Adrenal gland (tissue), 12 donors: ENCODE results near the gene PPP1R12B. TPM values are rescaled to one million over a fixed set of nuclear protein-coding genes. Genes with fewer than 3 reads are reported as not detected.
"Not testable (repeated sequence)": the region's sequence is repeated elsewhere in the genome, so short reads cannot be mapped to it uniquely, and the experiment has no call there.

ENCODE experiments used
- DNase-seq, 7 donors: peaks; one replicate each; pipeline ENCODE4 v3.0.0-alpha.2; 2019 to 2020
- H3K27ac ChIP-seq, 5 donors: fragments of 200-600 bp; sonication (generic) in 4 of 5; 1 replicate in 3 of 5; 2 replicates in 2 of 5; pipeline versions ENCODE4 v1.5.1 to v1.8.0; 2016 to 2020; ENCODE audit warnings: mild to moderate bottlenecking in 1 of 5
- H3K27me3 ChIP-seq: fragments of 200-600 bp; 2 replicates; pipeline ENCODE4 v1.8.0; 2021
- H3K36me3 ChIP-seq, 2 donors: fragments of 200-600 bp; replicated peaks in 1 of 2; 1 replicate in 1 of 2; 2 replicates in 1 of 2; pipeline versions ENCODE4 v1.5.1 to v1.8.0; 2018 to 2022
- H3K4me1 ChIP-seq, 2 donors: fragments of 200-600 bp; replicated peaks in 1 of 2; 1 replicate in 1 of 2; 2 replicates in 1 of 2; pipeline versions ENCODE4 v1.5.1 to v1.8.0; 2018 to 2021
- H3K4me3 ChIP-seq, 4 donors: fragments of 200-600 bp; sonication (generic) in 3 of 4; one replicate each; pipeline ENCODE4 v1.5.1; 2016 to 2018
- H3K9me3 ChIP-seq, 3 donors: fragments of 200-600 bp; sonication (generic) in 1 of 3; replicated peaks in 1 of 3; 1 replicate in 2 of 3; 2 replicates in 1 of 3; pipeline versions ENCODE4 v1.5.1 to v1.8.0; 2016 to 2021
- POLR2A ChIP-seq, 2 donors: fragments of 450-650 bp; IDR thresholded peaks; one replicate each; pipeline ENCODE4 v1.6.1; 2017; ENCODE audit warnings: antibody characterized with exemption in 2 of 2, mild to moderate bottlenecking in 2 of 2, moderate library complexity in 1 of 2
- WGBS, 4 donors: extraction: QIAGEN DNeasy Blood & Tissue Kit in 2 of 4; methylation state at CpG; one replicate each; pipeline versions ENCODE4 v1.1.5 to v1.1.7; 2013 to 2017; 5-methylcytosine and 5-hydroxymethylcytosine counted together
- intact Hi-C, 2 donors: fragments of 100-400 bp; cut with DNase I; formaldehyde crosslinking; loops; one replicate each; pipeline versions ENCODE4 v1.14.1 to v1.15.0; 2022 to 2023
- polyA plus RNA-seq, 3 donors: library from polyadenylated mRNA; stranded (reverse); fragments of 200-250 nt in 2 of 3; fragments of 350-450 nt in 1 of 3; fragmentation: Illumina TruSeq in 1 of 3; extraction: RNeasy Lipid Tissue Mini Kit (QIAGEN cat#74804) in 1 of 3; gene quantifications; one replicate each; pipeline ENCODE4 v1.2.3, GENCODE V29; 2013 to 2014
- total RNA-seq, 9 donors: library from RNA; depleted of rRNA in 4 of 9; stranded (reverse); fragments of >200 nt in 4 of 9; fragments of 120-200 nt in 1 of 9; fragmentation: NEBNext Ultra II Directional in 1 of 9; extraction: Animal tissue kit (Norgen Biotek cat#: 25700) in 1 of 9; gene quantifications; one replicate each; pipeline versions ENCODE4 v1.1.0 to v1.2.4, GENCODE V29; 2013 to 2023
- TF ChIP-seq, protein P1 (sequence below), 6 experiments: fragments of 450-650 bp in 4 of 6; fragments of 200-600 bp in 2 of 6; sonication (generic) in 1 of 6; IDR thresholded peaks; 1 replicate in 5 of 6; 2 replicates in 1 of 6; pipeline versions ENCODE4 v1.5.1 to v1.8.0; 2016 to 2021; ENCODE audit warnings: antibody characterized with exemption in 6 of 6, mild to moderate bottlenecking in 2 of 6, moderate library complexity in 1 of 6
- donor health status: healthy with polysubstance abuse.
- donor health status: Bipolar disorder and iron deficiency.
- donor health status: DM: yes; HTN: yes; CAD: no.
- donor health status: DM: no; HTN: no; CAD: no.
- donor health status: DM: no; HTN: no; CAD: no.
- donor health status: DM: yes; HTN: yes; CAD: no.

PPP1R12B gene
- total and polyA plus RNA-seq, 12 donors = 3.0 to 43.9 (median 19.8) TPM

DNA sequence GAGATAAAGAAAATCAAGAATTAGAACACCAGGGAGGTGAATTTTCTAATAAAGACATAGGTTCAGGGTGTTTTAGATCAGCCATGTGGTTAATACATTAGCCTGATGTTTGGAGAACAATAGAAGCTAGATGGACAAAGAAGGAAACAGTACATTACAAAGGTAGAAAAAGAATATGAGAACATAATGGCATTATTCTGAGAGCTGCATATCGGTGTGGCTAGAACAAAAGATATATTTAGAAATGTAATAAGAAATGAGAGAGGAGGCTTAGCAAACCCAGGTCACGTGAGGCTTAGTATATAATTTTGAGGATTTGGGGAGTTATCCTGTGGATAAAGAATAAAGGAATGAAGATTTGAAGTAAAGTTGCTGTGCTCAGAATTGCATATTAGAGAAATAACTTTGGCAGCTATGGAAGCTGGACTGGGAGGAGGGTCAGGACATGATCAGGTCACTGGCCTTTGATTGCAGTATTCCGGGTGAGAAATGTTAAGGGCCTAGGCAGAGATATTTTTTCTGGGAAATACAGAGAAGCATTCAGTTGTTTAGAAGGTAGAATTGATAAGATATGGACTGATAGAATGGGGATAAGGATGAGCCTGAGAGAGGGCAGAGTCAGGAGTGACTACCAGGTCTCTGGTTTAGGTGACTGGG is 197.3 kb downstream of the PPP1R12B start:
- H3K36me3 ChIP-seq, H3K4me3 ChIP-seq, H3K27me3 ChIP-seq, intact Hi-C loops, H3K9me3 ChIP-seq, H3K4me1 ChIP-seq: not testable (repeated sequence)
- peak in 1 of 7 donors; percentile 11 for DNase-seq
- peak overlapping the region in 2 of 5 donors; percentile 23 to 38 for H3K27ac ChIP-seq
- WGBS, 4 donors = 69 to 75% (median 72%) methylated on average over 3 of the region's 3 CpGs

DNA sequence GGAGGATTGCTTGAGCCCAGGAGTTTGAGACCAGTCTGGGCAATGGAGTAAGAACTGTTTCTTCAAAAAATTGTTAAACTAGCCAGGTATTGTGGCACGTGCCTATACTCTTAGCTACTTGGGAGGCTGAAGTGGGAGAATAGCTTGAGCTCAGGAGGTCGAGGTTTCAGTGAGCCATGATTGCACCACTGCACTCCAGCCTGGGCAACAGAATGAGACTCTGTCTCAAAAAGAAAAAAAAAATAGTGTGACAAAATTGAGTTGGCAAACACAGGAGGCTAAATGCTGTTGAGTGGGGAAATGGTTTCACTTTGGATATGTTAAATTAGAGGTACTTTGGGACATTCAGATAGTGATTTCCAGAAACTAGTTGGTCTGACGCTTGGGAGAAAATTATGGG is 197.9 kb downstream of the PPP1R12B start:
- H3K4me3 ChIP-seq, H3K9me3 ChIP-seq, intact Hi-C loops, H3K36me3 ChIP-seq, H3K4me1 ChIP-seq, H3K27me3 ChIP-seq: not testable (repeated sequence)
- H3K27ac ChIP-seq = peak overlapping the region in 2 of 5 donors; percentile 23 to 38
- 71 to 85% (median 83%) methylated on average over 3 of the region's 3 CpGs for WGBS, 4 donors
- DNase-seq = peak in 1 of 7 donors; percentile 7

DNA sequence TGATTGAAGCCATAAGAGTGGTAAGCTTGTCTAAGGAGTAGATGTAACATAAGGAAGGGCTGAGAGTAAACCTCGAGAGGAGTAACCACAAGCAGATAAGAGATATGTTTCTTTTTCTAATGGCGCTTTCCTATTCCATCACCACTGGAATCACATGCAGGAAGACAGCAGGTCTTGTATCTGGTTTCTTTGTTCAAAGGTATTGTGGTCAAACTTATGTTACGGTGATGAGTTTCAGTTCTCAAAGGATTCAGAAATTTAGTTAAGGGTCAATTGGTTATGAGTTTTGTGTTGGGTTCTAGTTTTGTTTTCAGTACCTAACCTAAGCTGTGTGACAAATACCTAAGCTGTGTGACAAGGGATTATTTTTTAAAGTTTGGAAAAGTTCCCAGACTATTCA is 198.3 kb downstream of the PPP1R12B start:
- intact Hi-C loops = not testable (repeated sequence)

DNA sequence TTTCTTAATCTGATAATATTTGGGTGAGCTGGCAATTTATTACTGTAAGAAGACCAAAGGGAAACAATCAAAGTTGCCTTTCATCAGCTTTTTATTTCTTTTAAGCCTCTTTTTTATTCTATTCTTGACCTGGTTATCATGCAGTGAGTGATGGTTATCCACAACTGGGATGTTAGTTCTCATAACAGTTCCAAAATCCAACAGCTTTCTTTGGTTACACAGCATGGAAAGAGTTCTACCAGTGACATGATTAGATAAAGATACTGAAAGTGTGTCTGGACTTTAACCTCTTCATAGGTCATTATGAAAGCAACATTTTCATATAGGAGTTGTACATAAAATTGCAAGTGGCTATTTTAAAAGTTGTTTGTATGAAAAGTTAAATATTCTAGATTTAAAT is 198.7 kb downstream of the PPP1R12B start:
- Histone ChIP-seq H3K9me3 (no peaks in the 10 kb centered on the region), H3K4me1 (peaks cover 0 to 11% of the 10 kb centered on the region in 2 donors), H3K27me3 (no peaks in the 10 kb centered on the region), H3K36me3 (no peaks in the 10 kb centered on the region), H3K4me3 (no peak overlapping the region), H3K27ac (peak overlapping the region in 1 of 5 donors; percentile 13)
- no peak for DNase-seq
- TF ChIP-seq, protein P1, sequence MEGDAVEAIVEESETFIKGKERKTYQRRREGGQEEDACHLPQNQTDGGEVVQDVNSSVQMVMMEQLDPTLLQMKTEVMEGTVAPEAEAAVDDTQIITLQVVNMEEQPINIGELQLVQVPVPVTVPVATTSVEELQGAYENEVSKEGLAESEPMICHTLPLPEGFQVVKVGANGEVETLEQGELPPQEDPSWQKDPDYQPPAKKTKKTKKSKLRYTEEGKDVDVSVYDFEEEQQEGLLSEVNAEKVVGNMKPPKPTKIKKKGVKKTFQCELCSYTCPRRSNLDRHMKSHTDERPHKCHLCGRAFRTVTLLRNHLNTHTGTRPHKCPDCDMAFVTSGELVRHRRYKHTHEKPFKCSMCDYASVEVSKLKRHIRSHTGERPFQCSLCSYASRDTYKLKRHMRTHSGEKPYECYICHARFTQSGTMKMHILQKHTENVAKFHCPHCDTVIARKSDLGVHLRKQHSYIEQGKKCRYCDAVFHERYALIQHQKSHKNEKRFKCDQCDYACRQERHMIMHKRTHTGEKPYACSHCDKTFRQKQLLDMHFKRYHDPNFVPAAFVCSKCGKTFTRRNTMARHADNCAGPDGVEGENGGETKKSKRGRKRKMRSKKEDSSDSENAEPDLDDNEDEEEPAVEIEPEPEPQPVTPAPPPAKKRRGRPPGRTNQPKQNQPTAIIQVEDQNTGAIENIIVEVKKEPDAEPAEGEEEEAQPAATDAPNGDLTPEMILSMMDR (IDR thresholded peaks at IDR 0.05) = no peak
- TF ChIP-seq POLR2A (IDR thresholded peaks at IDR 0.05) = no peak
- intact Hi-C loops = no loop called here

More for the DNA sequence above, 198.3 kb downstream of the PPP1R12B start:
- H3K9me3 ChIP-seq, H3K4me3 ChIP-seq, H3K27me3 ChIP-seq, DNase-seq, H3K36me3 ChIP-seq, H3K4me1 ChIP-seq: not testable (repeated sequence)
- peak overlapping the region in 1 of 5 donors; percentile 38 for H3K27ac ChIP-seq
- WGBS, 4 donors = 83 to 91% (median 85%) methylated on average over 3 of the region's 3 CpGs

DNA sequence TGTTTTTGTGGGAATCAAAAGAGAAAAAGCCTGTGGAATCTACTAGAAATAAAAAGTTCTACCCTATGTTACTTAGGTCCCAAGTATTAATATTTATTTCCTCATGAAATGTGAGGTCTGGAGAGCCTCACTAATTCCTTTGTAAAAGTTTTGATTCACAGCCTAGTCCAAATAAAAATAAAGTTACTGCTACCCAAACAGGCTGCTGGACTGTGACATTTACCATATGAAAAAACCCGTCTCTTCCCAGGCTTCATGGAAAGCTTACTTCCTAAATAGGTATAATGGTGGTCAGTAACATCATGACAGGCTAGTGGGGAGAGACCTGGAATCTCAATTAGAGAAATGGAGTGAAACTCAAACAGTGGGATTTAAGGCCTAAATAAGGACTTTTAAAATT is 201.6 kb downstream of the PPP1R12B start:
- 84 to 100% (median 92%) methylated on average over 1 of the region's 1 CpG for WGBS, 4 donors
- H3K27me3 ChIP-seq, H3K9me3 ChIP-seq, H3K4me3 ChIP-seq, H3K27ac ChIP-seq, H3K36me3 ChIP-seq, intact Hi-C loops, DNase-seq: not testable (repeated sequence)
- peaks cover 5 to 38% of the 10 kb centered on the region in 2 donors for H3K4me1 ChIP-seq

DNA sequence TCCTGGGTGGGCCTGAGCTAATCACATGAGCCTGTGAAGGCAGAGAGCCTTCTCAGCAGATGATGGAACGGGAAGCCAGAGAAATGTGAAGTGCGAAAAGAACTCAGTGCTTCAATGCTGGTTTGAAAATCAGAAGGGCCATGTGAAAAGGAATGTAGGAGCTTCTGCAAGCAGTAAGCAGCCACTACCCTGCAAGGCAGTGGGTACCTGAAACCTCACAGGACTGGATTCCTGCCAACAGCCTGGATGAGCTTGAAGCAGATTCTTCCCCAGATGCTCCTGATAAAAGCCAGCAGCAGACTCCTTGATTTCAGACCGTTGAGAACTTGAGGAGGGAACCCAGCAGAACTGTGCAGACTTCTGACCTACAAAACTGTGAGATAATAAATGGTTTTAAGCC is 203.2 kb downstream of the PPP1R12B start:
- TF ChIP-seq POLR2A (IDR thresholded peaks at IDR 0.05) = no peak
- TF ChIP-seq, protein P1 (IDR thresholded peaks at IDR 0.05) = no peak
- intact Hi-C loops = no loop called here
- H3K9me3 ChIP-seq = no peaks in the 10 kb centered on the region
- H3K27me3 ChIP-seq = no peaks in the 10 kb centered on the region
- no peaks in the 10 kb centered on the region for H3K36me3 ChIP-seq
- peaks cover 7 to 42% of the 10 kb centered on the region in 2 donors for H3K4me1 ChIP-seq
- no peak for DNase-seq
- no peak overlapping the region for H3K4me3 ChIP-seq
- H3K27ac ChIP-seq = no peak overlapping the region
- WGBS, 4 donors = 66 to 71% (median 67%) methylated on average over 3 of the region's 3 CpGs

DNA sequence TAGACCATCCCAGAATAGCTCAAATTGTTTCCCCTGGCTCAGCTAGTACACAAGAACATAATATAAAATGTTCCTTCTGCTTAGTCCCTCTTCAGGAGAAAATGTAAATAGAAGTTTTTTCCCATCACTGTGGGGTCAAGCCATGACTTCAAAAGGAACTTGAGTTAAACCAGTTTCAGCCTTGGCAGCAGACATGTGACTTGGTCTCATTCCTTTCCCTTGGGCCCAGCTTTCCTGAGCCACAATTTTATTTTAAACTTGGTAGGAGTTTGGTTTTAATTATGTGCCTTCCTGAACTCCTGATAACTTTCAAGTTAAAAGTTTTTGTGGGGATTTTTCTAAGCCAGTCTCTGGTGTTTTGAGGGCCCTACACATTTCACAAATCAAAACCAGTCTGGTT is 204.1 kb downstream of the PPP1R12B start:
- intact Hi-C loops, H3K9me3 ChIP-seq, H3K36me3 ChIP-seq, H3K4me3 ChIP-seq, H3K27me3 ChIP-seq, DNase-seq: not testable (repeated sequence)
- H3K4me1 ChIP-seq = peaks cover 7 to 42% of the 10 kb centered on the region in 2 donors
- peak overlapping the region in 1 of 5 donors; percentile 2 for H3K27ac ChIP-seq

DNA sequence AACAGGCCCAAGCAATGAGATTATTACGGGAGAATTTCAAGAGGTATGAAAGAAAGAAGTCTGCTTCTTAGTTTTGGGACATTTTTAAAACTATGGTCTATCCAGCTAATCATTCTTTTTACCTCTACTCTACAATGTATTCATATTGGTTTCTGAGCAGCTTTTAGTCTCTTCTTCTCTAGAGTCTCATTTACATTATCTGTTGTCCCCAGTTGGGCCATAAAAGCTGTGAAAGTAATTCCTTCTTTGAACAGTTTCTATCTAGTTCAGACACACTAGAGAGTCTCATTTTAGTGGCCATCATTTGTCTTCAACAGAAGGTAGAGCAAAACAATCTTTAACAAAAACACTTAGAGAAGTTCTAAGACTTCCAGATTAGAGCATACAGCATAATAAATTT is 204.6 kb downstream of the PPP1R12B start:
- H3K4me3 ChIP-seq, H3K27me3 ChIP-seq, H3K9me3 ChIP-seq, H3K36me3 ChIP-seq, DNase-seq, intact Hi-C loops: not testable (repeated sequence)
- 78 to 85% (median 82%) methylated on average over 1 of the region's 1 CpG for WGBS, 4 donors
- peak overlapping the region in 2 of 5 donors; percentile 17 to 58 for H3K27ac ChIP-seq
- peaks cover 7 to 47% of the 10 kb centered on the region in 2 donors for H3K4me1 ChIP-seq
